IMR-90 (cell line): ENCODE measurements around the gene NKPD1. TPM values are rescaled to one million over a fixed set of nuclear protein-coding genes. Genes with fewer than 3 reads are reported as not detected.

Experiments used
- ATAC-seq: fragments of 200-7000 bp; cut with Tn5 transposase; 2 replicates; pipeline ENCODE4 v1.9.1; 2020; ENCODE audit warnings: low read depth, mild to moderate bottlenecking, moderate library complexity
- BruUV-seq: library from RNA; stranded (reverse); fragments of 400-500 nt; replicated peaks from 2 replicates; lab custom pipeline; 2021; lab: Mats Ljungman, UMichigan
- CTCF ChIA-PET: fragments of 300-600 bp; formaldehyde crosslinking; extraction: SDS; loops from one replicate; lab custom pipeline; 2021; ENCODE audit warnings: antibody characterized with exemption; lab: Yijun Ruan, JAX
- POLR2A ChIA-PET: fragments of 300-600 bp; sonication (Branson Sonifier 250); formaldehyde crosslinking; loops from one replicate; lab custom pipeline; 2022; ENCODE audit warnings: antibody characterized with exemption; ENCODE audit not compliant: unreplicated experiment; lab: Charles Lee
- DNase-seq: peaks from one replicate; pipeline ENCODE4 v3.0.0; 2013
- H2AFZ ChIP-seq: replicated peaks from 2 replicates; pipeline ENCODE3; 2013; ENCODE audit warnings: low read length, mild to moderate bottlenecking; ENCODE audit not compliant: poor library complexity
- H2AK5ac ChIP-seq: 2 replicates; pipeline ENCODE4 v1.6.1; 2013; ENCODE audit warnings: low read depth, low read length, inconsistent platforms
- H2AK9ac ChIP-seq: replicated peaks from 2 replicates; pipeline ENCODE3; 2013; ENCODE audit warnings: mild to moderate bottlenecking, low read depth, low read length, moderate library complexity; ENCODE audit not compliant: poor library complexity
- H2BK120ac ChIP-seq: 2 replicates; pipeline ENCODE4 v1.6.1; 2013; ENCODE audit warnings: low read depth, low read length, inconsistent platforms
- H2BK15ac ChIP-seq: 3 replicates; pipeline ENCODE4 v1.6.1; 2013; ENCODE audit warnings: low read depth, low read length, inconsistent platforms
- H2BK20ac ChIP-seq: 2 replicates; pipeline ENCODE4 v1.6.1; 2013; ENCODE audit warnings: low read depth, mild to moderate bottlenecking, inconsistent platforms, low read length, moderate library complexity
- H2BK5ac ChIP-seq: 2 replicates; pipeline ENCODE4 v1.6.1; 2013; ENCODE audit warnings: mild to moderate bottlenecking, low read depth, low read length, inconsistent platforms; ENCODE audit not compliant: poor library complexity, severe bottlenecking
- H3K14ac ChIP-seq: replicated peaks from 2 replicates; pipeline ENCODE4 v1.6.1; 2013; ENCODE audit warnings: low read depth, low read length, inconsistent platforms
- H3K18ac ChIP-seq: 2 replicates; pipeline ENCODE4 v1.6.1; 2013; ENCODE audit warnings: low read depth, low read length, control low read depth
- H3K23ac ChIP-seq: 2 replicates; pipeline ENCODE4 v1.6.1; 2013; ENCODE audit warnings: low read depth, low read length, inconsistent platforms
- H3K27ac ChIP-seq: 2 replicates; pipeline ENCODE4 v1.5.1; 2013; ENCODE audit warnings: mild to moderate bottlenecking, control low read depth, low read length; ENCODE audit not compliant: insufficient read depth
- H3K27me3 ChIP-seq: 2 replicates; pipeline ENCODE4 v1.6.1; 2013; ENCODE audit warnings: low read length; ENCODE audit not compliant: control insufficient read depth, insufficient read depth
- H3K36me3 ChIP-seq: 2 replicates; pipeline ENCODE4 v1.6.1; 2013; ENCODE audit warnings: low read length, mixed read lengths; ENCODE audit not compliant: control insufficient read depth, insufficient read depth
- H3K4ac ChIP-seq: 2 replicates; pipeline ENCODE4 v1.6.1; 2013; ENCODE audit warnings: low read depth, low read length, inconsistent platforms
- H3K4me1 ChIP-seq: 2 replicates; pipeline ENCODE4 v1.6.1; 2013; ENCODE audit warnings: low read length, mixed read lengths; ENCODE audit not compliant: control insufficient read depth, insufficient read depth
- H3K4me2 ChIP-seq: 2 replicates; pipeline ENCODE4 v1.6.1; 2013; ENCODE audit warnings: low read depth, mild to moderate bottlenecking, control low read depth, low read length, moderate library complexity
- H3K4me3 ChIP-seq: 2 replicates; pipeline ENCODE4 v1.5.1; 2013; ENCODE audit warnings: low read depth, mild to moderate bottlenecking, control low read depth, low read length, moderate library complexity; ENCODE audit not compliant: insufficient read depth
- H3K56ac ChIP-seq: 2 replicates; pipeline ENCODE4 v1.6.1; 2013; ENCODE audit warnings: low read length, inconsistent platforms; ENCODE audit not compliant: insufficient read depth; ENCODE audit errors: extremely low read depth
- H3K79me1 ChIP-seq, 2 experiments: 2 replicates each; pipeline ENCODE4 v1.6.1; 2013; ENCODE audit warnings: low read length in 2 of 2, inconsistent platforms in 1 of 2, low read depth in 1 of 2
- H3K9ac ChIP-seq: 2 replicates; pipeline ENCODE4 v1.6.1; 2013; ENCODE audit warnings: low read depth, low read length, control low read depth
- H3K9me1 ChIP-seq: 2 replicates; pipeline ENCODE4 v1.6.1; 2013; ENCODE audit warnings: low read length, inconsistent platforms; ENCODE audit not compliant: insufficient read depth
- H3K9me3 ChIP-seq: 2 replicates; pipeline ENCODE4 v1.6.1; 2013; ENCODE audit warnings: low read length; ENCODE audit not compliant: control insufficient read depth, insufficient read depth
- H4K20me1 ChIP-seq: 2 replicates; pipeline ENCODE4 v1.6.1; 2013; ENCODE audit warnings: low read length, inconsistent platforms; ENCODE audit not compliant: insufficient read depth
- H4K5ac ChIP-seq: 2 replicates; pipeline ENCODE4 v1.6.1; 2013; ENCODE audit warnings: mild to moderate bottlenecking, low read depth, low read length, control low read depth
- H4K8ac ChIP-seq, 2 experiments: 2 replicates each; pipeline ENCODE4 v1.6.1; 2013; ENCODE audit warnings: low read depth in 2 of 2, low read length in 2 of 2, control low read depth in 1 of 2, inconsistent platforms in 1 of 2
- H4K91ac ChIP-seq: 2 replicates; pipeline ENCODE4 v1.6.1; 2013; ENCODE audit warnings: low read depth, low read length, inconsistent platforms; ENCODE audit not compliant: insufficient read depth
- BHLHE40 ChIP-seq: fragments of 150-350 bp; IDR thresholded peaks from 2 replicates; pipeline ENCODE4 v1.6.1; 2016; ENCODE audit warnings: mild to moderate bottlenecking, low read depth, low read length
- CTCF ChIP-seq: conservative IDR thresholded peaks from 2 replicates; pipeline ENCODE4 v1.5.1; 2012; ENCODE audit warnings: mild to moderate bottlenecking, low read depth, low read length, improper control_type of control experiment
- MAFK ChIP-seq: IDR thresholded peaks from 2 replicates; pipeline ENCODE4 v1.6.1; 2012; ENCODE audit warnings: low read depth, low read length, improper control_type of control experiment
- MAZ ChIP-seq: IDR thresholded peaks from 2 replicates; pipeline ENCODE4 v1.6.1; 2012; ENCODE audit warnings: low read depth, mild to moderate bottlenecking, low read length, improper control_type of control experiment, moderate library complexity, borderline replicate concordance
- MXI1 ChIP-seq: IDR thresholded peaks from 2 replicates; pipeline ENCODE4 v1.6.1; 2012; ENCODE audit warnings: low read depth, mild to moderate bottlenecking, low read length, moderate library complexity, borderline replicate concordance
- RCOR1 ChIP-seq: IDR thresholded peaks from 2 replicates; pipeline ENCODE4 v1.6.1; 2012; ENCODE audit warnings: mild to moderate bottlenecking, low read length, improper control_type of control experiment; ENCODE audit not compliant: insufficient replicate concordance
- WGBS, 2 experiments: methylation state at CpG; one replicate each; pipeline versions ENCODE4 v1.1.5 to v1.1.7; 2013; ENCODE audit warnings: missing lambda C conversion rate in 2 of 2; ENCODE audit not compliant: insufficient read length in 1 of 2; ENCODE audit errors: extremely low coverage in 2 of 2; 5-methylcytosine and 5-hydroxymethylcytosine counted together
- dilution Hi-C: fragments of 300-500 bp; cut with HindIII; formaldehyde crosslinking; loops from one replicate; pipeline ENCODE4 v1.14.3; 2018; ENCODE audit warnings: low sequenced_read_pairs; ENCODE audit not compliant: unreplicated experiment
- in situ Hi-C: fragments of 300-500 bp; cut with MboI; formaldehyde crosslinking; loops from 3 replicates; pipeline ENCODE4 v1.14.3; 2019; ENCODE audit warnings: low sequenced_read_pairs, inconsistent platforms, mixed read lengths
- intact Hi-C: fragments of 100-400 bp; cut with micrococcal nuclease; formaldehyde crosslinking; loops from 2 replicates; pipeline ENCODE4 v1.10.0; 2022
- polyA plus RNA-seq, 3 experiments: library from polyadenylated mRNA; depleted of rRNA; stranded (reverse); fragments of >200 nt; gene quantifications; 2 replicates each; pipeline ENCODE4 v1.2.3, GENCODE V29; 2012; ENCODE audit warnings: low replicate concordance in 1 of 3
- total RNA-seq: library from RNA; depleted of rRNA; stranded (reverse); fragments of >200 nt; gene quantifications from 2 replicates; pipeline ENCODE4 v1.2.3, GENCODE V29; 2012

Gene NKPD1
- total and polyA plus RNA-seq, 2 of the 4 experiments (the other 2 are of a cell fraction) = under 0.01 to 0.09 TPM

GRCh38 chr19:45179072-45179891, 18.5 kb upstream of the NKPD1 start:
- Histone ChIP-seq H4K8ac (peak overlapping the region; percentile 59 to 91; a peak in 2 of 4 replicates), H3K27ac (peak overlapping the region; percentile 69), H2BK15ac (no peak overlapping the region), H3K14ac (peak overlapping the region; percentile 15; the same call in 1 of the 2 replicates), H3K27me3 (no peaks in the 10 kb centered on the region), H2BK5ac (peak overlapping the region; percentile 2), H3K36me3 (peaks cover 4% of the 10 kb centered on the region; the same call in 1 of the 2 replicates), H2BK120ac (no peak overlapping the region), H3K18ac (no peak overlapping the region), H3K4me1 (peaks cover 4% of the 10 kb centered on the region; the same call in 1 of the 2 replicates), H3K4me2 (peak overlapping the region; percentile 75), H2AK9ac (peak overlapping the region; percentile 98), H3K9me1 (0 out of 2 replicates have a peak, but pooled peaks cover 12% of the 10 kb centered on the region), H4K5ac (peak overlapping the region; percentile 3; the same call in 1 of the 2 replicates), H3K23ac (peak overlapping the region; percentile 68; the same call in 1 of the 2 replicates), H4K20me1 (peaks cover 16% of the 10 kb centered on the region; the same call in 1 of the 2 replicates), H3K9ac (peak overlapping the region; percentile 69), H2AK5ac (peak overlapping the region; percentile 43; the same call in 1 of the 2 replicates), H4K91ac (no peak overlapping the region), H2AFZ (peak overlapping the region; percentile 99), H2BK20ac (no peak overlapping the region), H3K9me3 (no peaks in the 10 kb centered on the region), H3K79me1 (peaks cover 11 to 45% of the 10 kb centered on the region in 2 experiments), H3K4me3 (peak overlapping the region; percentile 79), H3K4ac (peak overlapping the region; percentile 54; the same call in 1 of the 2 replicates), H3K56ac (peak overlapping the region; percentile 51)
- BruUV-seq = no TSS peak
- ChIA-PET CTCF (interaction anchor here (0.7 kb wide), 1 partner anchor 33 kb away, joined by 4 read pairs; no protein-coding TSS in a partner anchor), POLR2A (no interaction called here)
- 2% methylated on average over 57 of the region's 97 CpGs; no CpG with 5 or more reads in 1 of the 2 experiments for WGBS, 2 experiments
- intact Hi-C loops = no loop called here
- in situ Hi-C loops = no loop called here
- peak; percentile 17 for DNase-seq
- no peak for TF ChIP-seq MAFK
- TF ChIP-seq BHLHE40 = peak; percentile 2; the same call in 1 of the 2 replicates
- TF ChIP-seq CTCF = no peak
- TF ChIP-seq MXI1 = 0 out of 2 replicates have a peak, but pooled peaks have one; percentile 21
- TF ChIP-seq RCOR1 = no peak
- no peak; the same call in 1 of the 2 replicates for TF ChIP-seq MAZ
- ATAC-seq = no peak
- dilution Hi-C loops = no loop called here
